Right lobe of liver (tissue), 4 donors: ENCODE measurements around the gene MYT1.

Experiments
- POLR2A ChIP-seq: fragments of 450-650 bp; IDR thresholded peaks from one replicate; pipeline ENCODE4 v1.6.1; 2017; ENCODE audit warnings: antibody characterized with exemption, mild to moderate bottlenecking
- TF ChIP-seq, protein P1 (sequence below), 4 donors: fragments of 200-600 bp in 3 of 4; fragments of 450-650 bp in 1 of 4; IDR thresholded peaks; one replicate each; pipeline versions ENCODE4 v1.5.1 to v1.8.0; 2016 to 2022; ENCODE audit warnings: antibody characterized with exemption in 4 of 4, mild to moderate bottlenecking in 2 of 4
- donor health status: DM: no; HTN: no; CAD: no.
- donor health status: DM: no; HTN: no; CAD: no.
- donor health status: DM: no; HTN: yes; CAD: no.

DNA sequence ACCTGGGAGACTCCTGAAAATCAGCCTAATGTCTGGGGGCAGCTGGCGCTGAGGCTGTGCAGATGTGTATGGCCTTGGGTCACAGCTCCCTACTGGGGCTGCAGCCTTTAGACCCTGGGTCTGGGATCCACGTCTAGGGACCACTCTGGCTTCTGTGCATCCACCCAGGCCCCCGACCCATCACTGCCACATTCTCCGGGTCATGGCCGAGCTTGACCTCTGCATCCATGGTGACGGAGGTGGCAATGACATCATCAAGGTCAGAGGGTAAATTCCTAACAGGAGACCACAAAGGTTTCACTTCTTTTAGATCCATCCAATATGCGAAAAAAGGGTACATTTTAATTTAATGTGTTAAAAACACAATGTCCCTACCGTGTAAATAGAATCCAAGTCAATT is 76.8 kb downstream of the MYT1 start:
- no peak for TF ChIP-seq POLR2A
- TF ChIP-seq, protein P1, sequence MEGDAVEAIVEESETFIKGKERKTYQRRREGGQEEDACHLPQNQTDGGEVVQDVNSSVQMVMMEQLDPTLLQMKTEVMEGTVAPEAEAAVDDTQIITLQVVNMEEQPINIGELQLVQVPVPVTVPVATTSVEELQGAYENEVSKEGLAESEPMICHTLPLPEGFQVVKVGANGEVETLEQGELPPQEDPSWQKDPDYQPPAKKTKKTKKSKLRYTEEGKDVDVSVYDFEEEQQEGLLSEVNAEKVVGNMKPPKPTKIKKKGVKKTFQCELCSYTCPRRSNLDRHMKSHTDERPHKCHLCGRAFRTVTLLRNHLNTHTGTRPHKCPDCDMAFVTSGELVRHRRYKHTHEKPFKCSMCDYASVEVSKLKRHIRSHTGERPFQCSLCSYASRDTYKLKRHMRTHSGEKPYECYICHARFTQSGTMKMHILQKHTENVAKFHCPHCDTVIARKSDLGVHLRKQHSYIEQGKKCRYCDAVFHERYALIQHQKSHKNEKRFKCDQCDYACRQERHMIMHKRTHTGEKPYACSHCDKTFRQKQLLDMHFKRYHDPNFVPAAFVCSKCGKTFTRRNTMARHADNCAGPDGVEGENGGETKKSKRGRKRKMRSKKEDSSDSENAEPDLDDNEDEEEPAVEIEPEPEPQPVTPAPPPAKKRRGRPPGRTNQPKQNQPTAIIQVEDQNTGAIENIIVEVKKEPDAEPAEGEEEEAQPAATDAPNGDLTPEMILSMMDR (IDR thresholded peaks at IDR 0.05): no peak
